NT2/D1 (cell line): Measurements from ENCODE around the gene SLCO4A1.

ENCODE experiments used
- DNase-seq: peaks from one replicate; pipeline ENCODE4 v3.0.0-alpha.2; 2011; ENCODE audit warnings: low read depth, low spot score
- H3K27me3 ChIP-seq: 2 replicates; pipeline ENCODE4 v1.6.0; 2011; ENCODE audit warnings: mild to moderate bottlenecking; ENCODE audit not compliant: insufficient read length, insufficient read depth
- H3K36me3 ChIP-seq: 2 replicates; pipeline ENCODE4 v1.6.1; 2011; ENCODE audit warnings: mild to moderate bottlenecking, low read length, mixed read lengths; ENCODE audit not compliant: insufficient read depth, insufficient read length
- H3K4me1 ChIP-seq: 2 replicates; pipeline ENCODE4 v1.5.1; 2011; ENCODE audit not compliant: insufficient read depth, insufficient read length
- H3K4me3 ChIP-seq: 2 replicates; pipeline ENCODE4 v1.5.1; 2011; ENCODE audit warnings: low read depth; ENCODE audit not compliant: insufficient read length
- H3K9ac ChIP-seq: 2 replicates; pipeline ENCODE4 v1.6.0; 2011; ENCODE audit warnings: low read depth; ENCODE audit not compliant: insufficient read length
- H3K9me3 ChIP-seq: 2 replicates; pipeline ENCODE4 v1.5.1; 2011; ENCODE audit warnings: mild to moderate bottlenecking, low read length; ENCODE audit not compliant: insufficient read depth
- SUZ12 ChIP-seq: IDR thresholded peaks from 2 replicates; pipeline ENCODE4 v1.6.1; 2011; ENCODE audit not compliant: insufficient read length, insufficient read depth; ENCODE audit errors: extremely low read depth
- YY1 ChIP-seq: IDR thresholded peaks from 2 replicates; pipeline ENCODE4 v1.6.1; 2011; ENCODE audit not compliant: insufficient read length, insufficient read depth
- ZNF274 ChIP-seq: IDR thresholded peaks from 2 replicates; pipeline ENCODE4 v1.6.1; 2011; ENCODE audit warnings: mild to moderate bottlenecking, low read depth, low read length

The SLCO4A1 gene

GRCh38 chr20:62699741-62700140 lies 57.4 kb downstream of the SLCO4A1 start:
- Histone ChIP-seq H3K36me3 (no peaks in the 10 kb centered on the region), H3K27me3 (no peaks in the 10 kb centered on the region)

GRCh38 chr20:62700261-62700930 lies 58.1 kb downstream of the SLCO4A1 start:
- no peak for DNase-seq
- H3K9me3 ChIP-seq = no peaks in the 10 kb centered on the region
- no peak overlapping the region for H3K9ac ChIP-seq
- no peak for TF ChIP-seq ZNF274
- no peak for TF ChIP-seq SUZ12
- no peak for TF ChIP-seq YY1
- no peaks in the 10 kb centered on the region for H3K36me3 ChIP-seq
- H3K4me3 ChIP-seq = no peak overlapping the region
- H3K4me1 ChIP-seq = peaks cover 9% of the 10 kb centered on the region
- H3K27me3 ChIP-seq = no peaks in the 10 kb centered on the region

More at GRCh38 chr20:62699741-62700140, 57.4 kb downstream of the SLCO4A1 start:
- H3K4me1 ChIP-seq = peaks cover 9% of the 10 kb centered on the region
- H3K9me3 ChIP-seq = no peaks in the 10 kb centered on the region
- no peak for DNase-seq
- no peak overlapping the region for H3K4me3 ChIP-seq
- no peak for TF ChIP-seq ZNF274
- TF ChIP-seq SUZ12 = no peak
- no peak for TF ChIP-seq YY1
- H3K9ac ChIP-seq = no peak overlapping the region

- Histone ChIP-seq H3K9me3 (no peaks in the 10 kb centered on the region), H3K27me3 (peaks cover 10% of the 10 kb centered on the region), H3K9ac (no peak overlapping the region), H3K4me1 (peaks cover 6% of the 10 kb centered on the region), H3K36me3 (no peaks in the 10 kb centered on the region), H3K4me3 (no peak overlapping the region)
- TF ChIP-seq YY1 (no peak), SUZ12 (no peak), ZNF274 (no peak)
- DNase-seq = no peak
These were observed 59.1 kb downstream of the SLCO4A1 start for GRCh38 chr20:62701161-62702012.

GRCh38 chr20:62702013-62702300 lies 59.7 kb downstream of the SLCO4A1 start:
- Histone ChIP-seq H3K9me3 (no peaks in the 10 kb centered on the region), H3K9ac (no peak overlapping the region), H3K4me3 (no peak overlapping the region), H3K4me1 (peaks cover 6% of the 10 kb centered on the region), H3K27me3 (peaks cover 14% of the 10 kb centered on the region), H3K36me3 (no peaks in the 10 kb centered on the region)
- TF ChIP-seq YY1 (no peak), SUZ12 (no peak)
- DNase-seq = no peak

- Histone ChIP-seq H3K4me3 (no peak overlapping the region), H3K36me3 (no peaks in the 10 kb centered on the region), H3K9me3 (no peaks in the 10 kb centered on the region), H3K9ac (no peak overlapping the region), H3K27me3 (peaks cover 25% of the 10 kb centered on the region), H3K4me1 (peaks cover 13% of the 10 kb centered on the region)
- no peak for DNase-seq
- TF ChIP-seq SUZ12 = no peak
- TF ChIP-seq ZNF274 = no peak
- no peak for TF ChIP-seq YY1
These were observed 60.9 kb downstream of the SLCO4A1 start for GRCh38 chr20:62702895-62703852.

GRCh38 chr20:62703853-62704228 lies 61.5 kb downstream of the SLCO4A1 start:
- no peak overlapping the region for H3K9ac ChIP-seq
- no peak for DNase-seq
- no peak overlapping the region for H3K4me3 ChIP-seq
- no peaks in the 10 kb centered on the region for H3K36me3 ChIP-seq
- peaks cover 31% of the 10 kb centered on the region for H3K27me3 ChIP-seq
- H3K4me1 ChIP-seq = peaks cover 14% of the 10 kb centered on the region
- H3K9me3 ChIP-seq = no peaks in the 10 kb centered on the region
- no peak for TF ChIP-seq SUZ12
- TF ChIP-seq YY1 = no peak
- TF ChIP-seq ZNF274 = no peak

- Histone ChIP-seq H3K27me3 (peaks cover 37% of the 10 kb centered on the region), H3K9me3 (no peaks in the 10 kb centered on the region), H3K36me3 (no peaks in the 10 kb centered on the region), H3K4me3 (no peak overlapping the region), H3K9ac (no peak overlapping the region), H3K4me1 (peaks cover 16% of the 10 kb centered on the region)
- no peak for DNase-seq
- TF ChIP-seq ZNF274 = no peak
- TF ChIP-seq SUZ12 = no peak
- TF ChIP-seq YY1 = no peak
These were observed 62.1 kb downstream of the SLCO4A1 start for GRCh38 chr20:62704341-62704948.
